ENCODE measurements around the gene EVA1C. TPM values are rescaled to one million over a fixed set of nuclear protein-coding genes. Genes with fewer than 3 reads are reported as not detected.
"Not testable (repeated sequence)": the region's sequence is repeated elsewhere in the genome, so short reads cannot be mapped to it uniquely, and the experiment has no call there.

EVA1C gene
- total and polyA plus RNA-seq, 10 of the 15 experiments (the other 5 are each of a cell fraction or from before 2014, with no cell fraction given) = 0.13 to 0.56 (median 0.34) TPM; not detected in 7

DNA sequence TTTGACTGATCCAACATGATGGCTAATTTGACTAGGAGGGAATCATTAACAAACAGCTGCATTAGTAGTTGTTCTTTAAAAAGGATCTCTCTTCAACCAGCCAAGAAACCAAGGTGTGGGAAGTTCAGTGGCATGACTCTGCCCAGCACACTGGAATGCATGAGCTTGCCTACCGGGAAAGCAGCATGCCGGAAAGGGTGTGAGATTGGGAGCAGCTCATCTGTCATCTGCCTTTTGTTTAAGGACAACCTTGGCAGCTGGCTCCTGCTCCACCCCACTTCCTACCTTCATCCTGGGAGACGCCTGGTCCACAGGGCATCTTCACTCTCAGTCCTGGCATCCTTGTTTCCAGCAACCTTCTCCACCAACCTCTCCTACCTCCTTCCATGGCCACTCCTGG lies 33.9 kb downstream of the EVA1C start:
- H3K4me1 ChIP-seq (ENCODE audit: control insufficient read depth, insufficient read depth, low read length); ATAC-seq; FAIRE-seq; DNase-seq (ENCODE audit: low read depth, low spot score); CTCF ChIA-PET; H3K36me3 ChIP-seq (ENCODE audit: control insufficient read depth in 2 of 2, insufficient read depth in 2 of 2, low read length in 1 of 2); H3K27me3 ChIP-seq (replicated peaks in 1 of 2; ENCODE audit: control insufficient read depth in 2 of 2, insufficient read depth in 2 of 2, low read length in 1 of 2); intact Hi-C loops (cut with micrococcal nuclease; ENCODE audit: unreplicated experiment); in situ Hi-C loops (cut with MboI); H3K9me3 ChIP-seq (replicated peaks; ENCODE audit: control insufficient read depth, insufficient read depth, low read length); H3K27ac ChIP-seq (ENCODE audit: control insufficient read depth, insufficient read depth); H3K4me3 ChIP-seq; POLR2A ChIA-PET; H4K20me1 ChIP-seq (ENCODE audit: control insufficient read depth, insufficient read depth); H3K9ac ChIP-seq (ENCODE audit: control insufficient read depth, insufficient read depth, low read length); RAD21 ChIA-PET (ENCODE audit: unreplicated experiment); H3K4me2 ChIP-seq (ENCODE audit: control insufficient read depth, insufficient read depth); BruUV-seq (replicated peaks); H3K79me2 ChIP-seq (ENCODE audit: control insufficient read depth, insufficient read depth, low read length); H2AFZ ChIP-seq (ENCODE audit: control insufficient read depth, low read depth, low read length): not testable (repeated sequence)
- 74% methylated on average over 3 of the region's 3 CpGs for WGBS (ENCODE audit: insufficient coverage, insufficient replicate concordance, low lambda C conversion rate, missing lambda C conversion rate)
- SMC1A ChIA-PET (ENCODE audit: uncharacterized antibody, unreplicated experiment) = interaction anchor here (0.6 kb wide), 1 partner anchor 999 kb away, joined by 3 read pairs; no protein-coding TSS in a partner anchor

- H2AFZ ChIP-seq (ENCODE audit: control insufficient read depth, low read depth, low read length) = no peak overlapping the region
- ChIA-PET CTCF (no interaction called here), RAD21 (ENCODE audit: unreplicated experiment) (no interaction called here), POLR2A (no interaction called here), SMC1A (ENCODE audit: uncharacterized antibody, unreplicated experiment) (no interaction called here)
- FAIRE-seq (no peak), ATAC-seq (no peak), DNase-seq (ENCODE audit: low read depth, low spot score) (no peak)
- no peaks in the 10 kb centered on the region for H3K27me3 ChIP-seq (replicated peaks in 1 of 2; ENCODE audit: control insufficient read depth in 2 of 2, insufficient read depth in 2 of 2, low read length in 1 of 2)
- no peak overlapping the region for H3K4me3 ChIP-seq
- no peaks in the 10 kb centered on the region for H4K20me1 ChIP-seq (ENCODE audit: control insufficient read depth, insufficient read depth)
- in situ Hi-C loops (cut with MboI) = no loop called here
- BruUV-seq (replicated peaks) = no TSS peak
- no peaks in the 10 kb centered on the region for H3K36me3 ChIP-seq (ENCODE audit: control insufficient read depth in 2 of 2, insufficient read depth in 2 of 2, low read length in 1 of 2)
- H3K9ac ChIP-seq (ENCODE audit: control insufficient read depth, insufficient read depth, low read length) = no peak overlapping the region
- H3K79me2 ChIP-seq (ENCODE audit: control insufficient read depth, insufficient read depth, low read length) = no peaks in the 10 kb centered on the region
- no peak overlapping the region for H3K4me2 ChIP-seq (ENCODE audit: control insufficient read depth, insufficient read depth)
- H3K27ac ChIP-seq (ENCODE audit: control insufficient read depth, insufficient read depth) = no peak overlapping the region
- no peaks in the 10 kb centered on the region; the same call in 2 of the 3 replicates for H3K9me3 ChIP-seq (replicated peaks; ENCODE audit: control insufficient read depth, insufficient read depth, low read length)
- intact Hi-C loops (cut with micrococcal nuclease; ENCODE audit: unreplicated experiment) = no loop called here
- 66% methylated on average over 5 of the region's 5 CpGs for WGBS (ENCODE audit: insufficient coverage, insufficient replicate concordance, low lambda C conversion rate, missing lambda C conversion rate)
- H3K4me1 ChIP-seq (ENCODE audit: control insufficient read depth, insufficient read depth, low read length) = no peaks in the 10 kb centered on the region
- TF ChIP-seq, protein P1, sequence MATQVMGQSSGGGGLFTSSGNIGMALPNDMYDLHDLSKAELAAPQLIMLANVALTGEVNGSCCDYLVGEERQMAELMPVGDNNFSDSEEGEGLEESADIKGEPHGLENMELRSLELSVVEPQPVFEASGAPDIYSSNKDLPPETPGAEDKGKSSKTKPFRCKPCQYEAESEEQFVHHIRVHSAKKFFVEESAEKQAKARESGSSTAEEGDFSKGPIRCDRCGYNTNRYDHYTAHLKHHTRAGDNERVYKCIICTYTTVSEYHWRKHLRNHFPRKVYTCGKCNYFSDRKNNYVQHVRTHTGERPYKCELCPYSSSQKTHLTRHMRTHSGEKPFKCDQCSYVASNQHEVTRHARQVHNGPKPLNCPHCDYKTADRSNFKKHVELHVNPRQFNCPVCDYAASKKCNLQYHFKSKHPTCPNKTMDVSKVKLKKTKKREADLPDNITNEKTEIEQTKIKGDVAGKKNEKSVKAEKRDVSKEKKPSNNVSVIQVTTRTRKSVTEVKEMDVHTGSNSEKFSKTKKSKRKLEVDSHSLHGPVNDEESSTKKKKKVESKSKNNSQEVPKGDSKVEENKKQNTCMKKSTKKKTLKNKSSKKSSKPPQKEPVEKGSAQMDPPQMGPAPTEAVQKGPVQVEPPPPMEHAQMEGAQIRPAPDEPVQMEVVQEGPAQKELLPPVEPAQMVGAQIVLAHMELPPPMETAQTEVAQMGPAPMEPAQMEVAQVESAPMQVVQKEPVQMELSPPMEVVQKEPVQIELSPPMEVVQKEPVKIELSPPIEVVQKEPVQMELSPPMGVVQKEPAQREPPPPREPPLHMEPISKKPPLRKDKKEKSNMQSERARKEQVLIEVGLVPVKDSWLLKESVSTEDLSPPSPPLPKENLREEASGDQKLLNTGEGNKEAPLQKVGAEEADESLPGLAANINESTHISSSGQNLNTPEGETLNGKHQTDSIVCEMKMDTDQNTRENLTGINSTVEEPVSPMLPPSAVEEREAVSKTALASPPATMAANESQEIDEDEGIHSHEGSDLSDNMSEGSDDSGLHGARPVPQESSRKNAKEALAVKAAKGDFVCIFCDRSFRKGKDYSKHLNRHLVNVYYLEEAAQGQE (IDR thresholded peaks at IDR 0.05; ENCODE audit: low read depth, low read length) = no peak
- TF ChIP-seq HDGF (IDR thresholded peaks at IDR 0.05) (no peak), YBX1 (IDR thresholded peaks at IDR 0.05) (no peak), RCOR1 (conservative IDR thresholded peaks at IDR 0.05; ENCODE audit: low read depth, low read length) (no peak), ELK1 (IDR thresholded peaks at IDR 0.05; ENCODE audit: low read depth, low read length) (no peak), BMI1 (IDR thresholded peaks at IDR 0.05; ENCODE audit: borderline replicate concordance) (no peak), CHD2 (IDR thresholded peaks at IDR 0.05; ENCODE audit: borderline replicate concordance, low read depth, low read length) (no peak), NBN (IDR thresholded peaks at IDR 0.05) (no peak)
- TF ChIP-seq, protein P2, sequence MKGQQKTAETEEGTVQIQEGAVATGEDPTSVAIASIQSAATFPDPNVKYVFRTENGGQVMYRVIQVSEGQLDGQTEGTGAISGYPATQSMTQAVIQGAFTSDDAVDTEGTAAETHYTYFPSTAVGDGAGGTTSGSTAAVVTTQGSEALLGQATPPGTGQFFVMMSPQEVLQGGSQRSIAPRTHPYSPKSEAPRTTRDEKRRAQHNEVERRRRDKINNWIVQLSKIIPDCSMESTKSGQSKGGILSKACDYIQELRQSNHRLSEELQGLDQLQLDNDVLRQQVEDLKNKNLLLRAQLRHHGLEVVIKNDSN (IDR thresholded peaks at IDR 0.05; ENCODE audit: borderline replicate concordance, extremely low read length, insufficient read depth, low read depth, low read length) = no peak
Observed at GRCh38 chr21:32447224-32447623, 34.7 kb downstream of the EVA1C start.
